ENCODE data around the gene QKI.
"Not testable (repeated sequence)": the region's sequence is repeated elsewhere in the genome, so short reads cannot be mapped to it uniquely, and the experiment has no call there.

QKI gene

DNA sequence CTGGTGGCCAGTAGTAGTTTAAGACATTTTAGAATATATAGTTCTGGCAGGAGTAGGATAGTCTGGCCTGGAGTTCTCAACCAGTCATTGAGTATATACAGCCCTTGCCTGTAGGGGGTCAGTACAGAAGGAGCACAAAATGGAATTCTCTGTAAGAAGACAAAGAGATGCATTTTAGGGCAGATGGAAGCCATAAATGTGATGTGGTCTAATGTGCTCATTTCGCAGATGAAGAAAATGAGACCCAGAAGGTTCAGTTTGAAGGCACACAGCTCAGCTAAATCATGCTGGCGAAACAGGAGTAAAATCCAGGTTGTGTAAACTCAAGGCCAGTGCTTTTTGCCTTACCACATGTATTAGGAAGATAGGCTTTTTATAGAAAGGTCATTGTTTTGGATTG is 29.6 kb downstream of the QKI start:
- no peak for DNase-seq

GRCh38 chr6:163446549-163446948 is 32.0 kb downstream of the QKI start:
- no peak for DNase-seq

- no peak for DNase-seq
Observed at GRCh38 chr6:163449076-163449475, 34.6 kb downstream of the QKI start.

- DNase-seq = no peak
Observed at GRCh38 chr6:163454425-163454824, 39.9 kb downstream of the QKI start.

- DNase-seq = no peak
Observed at GRCh38 chr6:163455552-163455951, 41.0 kb downstream of the QKI start.

GRCh38 chr6:163457637-163458561 is 43.4 kb downstream of the QKI start:
- DNase-seq = no peak

DNA sequence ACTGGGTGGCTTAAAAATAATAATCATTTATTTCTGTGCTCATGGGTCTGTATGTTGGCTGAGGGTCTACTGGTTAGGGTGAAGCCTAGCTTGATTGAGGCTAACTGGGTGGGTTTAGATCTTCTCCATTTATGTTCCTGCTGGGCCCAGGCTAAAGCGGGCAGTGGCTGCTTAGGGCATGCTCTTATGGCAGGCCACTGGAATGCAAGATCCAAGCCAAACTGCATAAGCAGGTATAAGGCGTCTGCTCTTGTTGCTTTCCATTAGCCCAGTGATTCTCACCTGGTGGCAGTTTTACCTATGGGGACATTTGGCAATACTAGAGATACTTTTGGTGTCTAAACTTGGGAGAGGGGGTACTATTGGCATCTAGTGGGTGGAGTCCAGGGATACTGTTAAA is 44.5 kb downstream of the QKI start:
- DNase-seq = no peak

DNA sequence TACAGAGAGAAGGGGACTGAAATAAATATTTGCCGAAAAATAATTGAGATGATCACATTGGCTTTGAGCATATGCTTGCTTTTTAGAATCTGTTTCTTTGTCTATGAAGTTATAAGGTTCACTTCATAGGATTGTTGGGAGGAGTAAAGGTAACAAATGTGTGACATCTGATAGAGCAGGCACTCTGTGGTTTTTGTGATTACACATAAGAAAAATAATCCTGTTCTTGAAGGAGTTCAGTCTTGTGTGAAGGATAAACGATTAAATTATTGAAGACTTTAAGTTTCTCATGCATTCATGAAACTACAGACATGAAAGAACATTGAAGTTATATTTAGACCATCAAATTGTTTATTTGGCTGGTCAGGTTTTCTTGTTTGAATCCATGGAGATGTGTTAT is 45.0 kb downstream of the QKI start:
- no peak for DNase-seq

- no peak for DNase-seq
Observed at GRCh38 chr6:163460307-163460782, 45.8 kb downstream of the QKI start.

DNA sequence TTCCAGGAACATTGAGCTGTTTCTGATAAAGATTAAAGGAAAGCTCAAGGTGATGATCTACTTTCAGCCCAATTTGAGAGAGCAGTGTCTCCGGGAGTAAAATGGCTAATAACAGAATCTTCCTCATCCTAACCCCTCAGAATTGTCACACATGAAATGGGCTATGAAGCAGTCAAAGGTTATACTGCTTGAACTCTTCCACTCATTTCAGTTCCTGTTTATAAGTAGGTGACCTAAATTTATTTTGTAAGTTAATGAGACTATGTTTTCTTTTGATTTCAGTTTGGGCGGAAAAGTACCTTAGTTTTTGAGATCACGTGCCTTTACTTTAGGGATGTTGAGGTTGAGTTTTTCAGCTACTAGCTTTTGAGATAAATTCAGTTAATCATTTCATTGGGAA is 47.2 kb downstream of the QKI start:
- DNase-seq = no peak

- no peak for DNase-seq
Observed at GRCh38 chr6:163463180-163463579, 48.7 kb downstream of the QKI start.

DNA sequence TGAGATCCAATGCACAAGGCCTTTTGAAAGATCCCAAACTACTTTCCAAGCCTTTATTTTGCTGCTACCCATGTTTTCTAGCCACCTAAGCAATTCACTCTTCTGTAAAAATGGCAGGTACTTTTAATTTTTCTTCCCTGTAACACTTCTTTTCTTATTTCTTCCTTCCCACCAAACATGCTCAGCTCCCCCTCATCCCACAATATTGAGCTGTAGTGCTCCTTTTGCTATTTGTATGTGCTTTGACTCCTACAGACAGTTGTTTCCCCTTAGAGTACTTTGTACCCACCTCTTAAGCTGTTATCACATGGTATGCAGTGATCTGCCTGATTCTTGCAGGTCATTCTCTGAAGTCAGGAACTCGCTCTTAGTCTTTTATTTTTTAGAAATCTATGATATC is 49.3 kb downstream of the QKI start:
- no peak for DNase-seq

- no peak for DNase-seq
Observed at GRCh38 chr6:163466839-163467390, 52.4 kb downstream of the QKI start.

DNA sequence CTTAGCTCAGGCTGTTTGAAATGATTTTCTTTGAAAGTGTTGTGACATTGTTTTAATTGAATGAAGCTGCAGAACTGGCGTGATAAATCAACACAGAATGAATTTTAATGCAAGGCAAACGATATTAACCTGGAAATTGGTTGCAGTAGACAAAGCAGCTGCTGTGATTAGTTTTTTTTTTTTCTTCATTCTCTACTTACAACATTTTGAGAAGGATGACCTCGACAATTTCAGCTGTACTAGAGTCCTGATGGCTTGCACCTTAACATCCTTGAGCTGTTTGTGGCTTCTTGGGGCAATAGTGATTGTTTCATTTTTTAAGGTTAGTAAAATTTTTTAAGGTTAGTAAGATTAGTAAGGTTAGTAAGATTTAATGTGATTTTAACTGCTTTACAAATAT is 54.2 kb downstream of the QKI start:
- no peak for DNase-seq

DNA sequence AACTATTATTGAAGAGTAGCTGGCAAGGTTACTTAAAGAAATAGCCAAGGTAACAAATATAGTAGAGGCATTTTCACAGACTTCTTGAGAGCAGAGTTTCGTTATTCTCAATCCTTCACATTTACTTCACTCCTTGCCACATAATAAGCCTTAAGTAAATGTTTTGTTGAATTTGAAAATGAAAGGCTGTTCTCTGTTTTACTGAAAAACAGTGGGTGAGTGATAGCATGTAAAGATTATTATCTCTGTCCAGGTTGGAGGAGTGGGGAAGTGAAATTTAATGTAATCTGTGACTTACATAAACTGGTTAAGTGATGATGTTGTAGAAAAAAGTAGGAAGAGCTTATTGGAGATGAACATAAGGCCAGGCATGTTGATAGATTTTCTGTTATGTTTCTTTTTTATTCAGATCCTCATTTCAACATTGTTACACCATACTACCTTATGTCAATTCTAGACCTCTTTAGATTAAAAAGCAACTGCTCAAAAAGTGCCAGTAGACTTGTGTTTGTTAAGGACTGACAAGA is 55.0 kb downstream of the QKI start:
- DNase-seq = no peak

- DNase-seq = no peak
Observed at GRCh38 chr6:163470611-163471010, 56.1 kb downstream of the QKI start.

DNA sequence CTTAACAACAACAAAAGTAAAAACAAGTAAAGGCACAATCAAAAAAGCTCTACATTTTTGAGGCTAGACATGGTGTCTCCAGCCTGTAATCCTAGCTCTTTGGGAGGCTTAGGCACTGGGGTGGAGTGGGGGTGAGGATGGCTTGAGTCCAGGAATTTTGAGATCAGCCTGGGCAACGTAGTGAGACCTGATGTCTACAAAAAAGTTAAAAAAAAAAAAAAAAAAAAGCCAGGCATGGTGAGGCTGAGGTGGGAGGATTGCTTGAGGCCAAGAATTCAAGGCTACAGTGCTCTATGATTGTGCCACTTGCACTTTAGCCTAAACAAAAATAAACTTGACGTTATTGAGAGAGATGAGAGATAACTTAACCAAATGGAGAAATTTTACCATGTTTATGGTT is 60.1 kb downstream of the QKI start:
- DNase-seq = no peak

DNA sequence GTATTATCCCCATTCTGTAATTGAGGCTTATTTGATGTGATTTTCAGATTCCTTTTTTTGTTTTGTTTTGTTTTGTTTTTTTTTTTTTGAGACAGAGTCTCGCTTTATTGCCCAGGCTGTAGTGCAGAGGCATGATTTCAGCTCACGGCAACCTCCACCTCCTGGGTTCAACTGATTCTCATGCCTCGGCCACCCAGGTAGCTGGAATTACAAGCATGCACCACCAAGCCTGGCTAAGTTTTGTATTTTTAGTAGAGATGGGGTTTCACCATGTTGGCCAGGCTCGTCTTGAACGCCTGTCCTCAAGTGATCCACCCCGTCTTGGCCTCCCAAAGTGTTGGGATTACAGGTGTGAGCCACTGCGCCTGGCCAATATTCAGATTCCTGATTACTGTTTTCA is 62.4 kb downstream of the QKI start:
- DNase-seq = not testable (repeated sequence)

DNA sequence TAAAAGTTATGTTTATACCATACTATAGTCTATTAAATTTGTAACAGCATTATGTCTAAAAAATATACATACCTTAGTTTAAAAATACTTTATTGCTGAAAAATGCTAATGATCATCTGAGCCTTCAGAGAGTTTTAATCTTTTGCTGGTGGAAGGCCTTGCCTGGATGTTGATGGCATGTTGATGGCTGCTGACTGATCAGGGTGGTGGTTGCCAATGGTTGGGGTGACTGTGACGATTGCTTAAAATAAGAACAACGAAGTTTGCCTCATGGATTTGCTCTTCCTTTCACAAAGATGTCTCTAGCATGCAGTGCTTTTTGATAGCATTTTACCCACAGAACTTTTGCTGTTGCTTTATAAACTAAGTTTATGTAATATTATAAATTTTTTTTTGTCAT is 68.6 kb downstream of the QKI start:
- no peak for DNase-seq

- no peak for DNase-seq
Observed at GRCh38 chr6:163485388-163485851, 70.9 kb downstream of the QKI start.

DNA sequence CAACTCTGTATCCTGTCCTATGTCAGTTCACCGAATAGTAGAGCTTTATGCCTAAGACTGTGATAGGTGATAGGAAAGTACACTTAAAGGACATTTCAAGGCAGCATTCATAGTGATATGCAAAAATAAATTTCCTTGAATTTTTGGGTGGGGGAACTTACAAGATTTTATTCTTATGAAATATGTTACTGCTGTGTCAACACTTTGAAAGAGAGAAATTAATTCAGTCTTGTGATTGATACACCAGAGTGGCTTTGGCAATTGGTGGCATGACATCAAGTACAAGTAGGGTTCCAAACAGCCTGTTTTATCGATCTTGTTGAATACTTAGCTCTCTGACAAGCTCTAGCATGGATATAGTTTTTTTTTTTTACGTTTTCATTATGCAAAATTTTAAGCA is 72.3 kb downstream of the QKI start:
- DNase-seq = no peak

DNA sequence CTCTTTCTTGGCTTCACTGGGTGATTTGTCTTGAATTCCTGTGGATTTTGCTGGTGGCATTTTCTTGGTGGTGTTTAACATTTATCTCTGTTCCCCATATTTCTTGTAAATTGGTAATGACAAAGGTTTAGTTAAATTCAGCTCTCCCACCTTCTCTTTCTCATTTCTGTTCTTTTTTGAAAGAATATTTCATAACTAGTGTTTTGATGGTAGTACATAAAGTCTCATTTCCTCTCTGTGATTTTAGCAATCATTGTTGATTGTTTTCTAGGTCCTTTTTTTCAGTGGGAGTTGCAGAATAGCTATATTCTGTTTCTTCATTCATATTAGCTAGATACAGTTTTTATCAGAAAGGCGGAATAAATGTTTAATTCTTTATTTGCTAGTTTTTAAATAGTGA is 73.1 kb downstream of the QKI start:
- no peak for DNase-seq

GRCh38 chr6:163489584-163489983 is 75.1 kb downstream of the QKI start:
- no peak for DNase-seq

All from NCI-H187 (cell line).